Stimulated activated effector memory CD8-positive, alpha-beta T cell treated with anti-CD3 and anti-CD28 coated beads, Interleukin-12 subunit alpha, Interleukin-12 subunit beta, amount 100 ng/mL, for 72 hours (primary cell): Measurements from ENCODE around the gene DNAH8.

ENCODE experiments used
- ATAC-seq: fragments of 150-1000 bp; cut with Tn5 transposase; 2 replicates; pipeline ENCODE4 v1.10.0; 2021
- DNase-seq, 2 donors: peaks; one replicate each; pipeline ENCODE4 v3.0.0; 2021 to 2022; ENCODE audit warnings: low spot score in 2 of 2
- H3K27ac Mint-ChIP-seq: one replicate; pipeline ENCODE4 v1.8.0; 2022; ENCODE audit warnings: mild to moderate bottlenecking, mixed read lengths
- H3K36me3 Mint-ChIP-seq: one replicate; pipeline ENCODE4 v1.8.0; 2022; ENCODE audit warnings: mild to moderate bottlenecking, mixed read lengths
- H3K4me1 Mint-ChIP-seq: one replicate; pipeline ENCODE4 v1.8.0; 2022; ENCODE audit warnings: mixed read lengths
- H3K4me3 Mint-ChIP-seq: one replicate; pipeline ENCODE4 v1.8.0; 2022; ENCODE audit warnings: mild to moderate bottlenecking, mixed read lengths
- H3K9me3 Mint-ChIP-seq: one replicate; pipeline ENCODE4 v1.8.0; 2022; ENCODE audit warnings: mixed read lengths

DNAH8 gene

GRCh38 chr6:38760097-38760496 lies 45.0 kb downstream of the DNAH8 start:
- Mint-ChIP-seq H3K36me3 (no peaks in the 10 kb centered on the region), H3K4me3 (no peak overlapping the region), H3K9me3 (no peaks in the 10 kb centered on the region), H3K27ac (no peak overlapping the region), H3K4me1 (no peaks in the 10 kb centered on the region)
- no peak for ATAC-seq
- no peak for DNase-seq

GRCh38 chr6:38762848-38763247 lies 47.7 kb downstream of the DNAH8 start:
- no peak for ATAC-seq
- H3K36me3 Mint-ChIP-seq, result no peaks in the 10 kb centered on the region
- no peaks in the 10 kb centered on the region for H3K9me3 Mint-ChIP-seq
- H3K27ac Mint-ChIP-seq, result no peak overlapping the region
- DNase-seq, result no peak
- peaks cover 6% of the 10 kb centered on the region for H3K4me1 Mint-ChIP-seq
- H3K4me3 Mint-ChIP-seq, result no peak overlapping the region

GRCh38 chr6:38767560-38767959 lies 52.4 kb downstream of the DNAH8 start:
- H3K36me3 Mint-ChIP-seq, result no peaks in the 10 kb centered on the region
- no peak overlapping the region for H3K27ac Mint-ChIP-seq
- H3K9me3 Mint-ChIP-seq, result peaks cover 2% of the 10 kb centered on the region
- ATAC-seq (peak; percentile 64), DNase-seq (no peak)
- no peak overlapping the region for H3K4me3 Mint-ChIP-seq
- peaks cover 17% of the 10 kb centered on the region for H3K4me1 Mint-ChIP-seq

GRCh38 chr6:38773338-38773737 lies 58.2 kb downstream of the DNAH8 start:
- Mint-ChIP-seq H3K9me3 (peaks cover 2% of the 10 kb centered on the region), H3K4me3 (no peak overlapping the region), H3K36me3 (no peaks in the 10 kb centered on the region), H3K4me1 (peaks cover 16% of the 10 kb centered on the region), H3K27ac (no peak overlapping the region)
- ATAC-seq (peak; percentile 59), DNase-seq (peak; percentile 11 to 62)

GRCh38 chr6:38774929-38775707 lies 60.0 kb downstream of the DNAH8 start:
- no peaks in the 10 kb centered on the region for H3K36me3 Mint-ChIP-seq
- no peaks in the 10 kb centered on the region for H3K9me3 Mint-ChIP-seq
- H3K27ac Mint-ChIP-seq, result peak overlapping the region; percentile 10
- peaks cover 11% of the 10 kb centered on the region for H3K4me1 Mint-ChIP-seq
- ATAC-seq (peak; percentile 78), DNase-seq (no peak)
- no peak overlapping the region for H3K4me3 Mint-ChIP-seq

GRCh38 chr6:38775870-38776269 lies 60.8 kb downstream of the DNAH8 start:
- Mint-ChIP-seq H3K4me1 (peaks cover 11% of the 10 kb centered on the region), H3K9me3 (no peaks in the 10 kb centered on the region), H3K4me3 (no peak overlapping the region), H3K36me3 (no peaks in the 10 kb centered on the region), H3K27ac (no peak overlapping the region)
- DNase-seq (no peak), ATAC-seq (no peak)

- Mint-ChIP-seq H3K36me3 (no peaks in the 10 kb centered on the region), H3K4me1 (peaks cover 11% of the 10 kb centered on the region), H3K27ac (no peak overlapping the region), H3K4me3 (no peak overlapping the region), H3K9me3 (no peaks in the 10 kb centered on the region)
- ATAC-seq (peak; percentile 83), DNase-seq (no peak)
Observed at GRCh38 chr6:38776515-38776914, 61.4 kb downstream of the DNAH8 start.

- DNase-seq (no peak), ATAC-seq (no peak)
- H3K36me3 Mint-ChIP-seq, result no peaks in the 10 kb centered on the region
- no peak overlapping the region for H3K4me3 Mint-ChIP-seq
- H3K27ac Mint-ChIP-seq, result no peak overlapping the region
- H3K4me1 Mint-ChIP-seq, result peaks cover 5% of the 10 kb centered on the region
- H3K9me3 Mint-ChIP-seq, result no peaks in the 10 kb centered on the region
Observed at GRCh38 chr6:38779310-38780062, 64.4 kb downstream of the DNAH8 start.

GRCh38 chr6:38782616-38783015 lies 67.5 kb downstream of the DNAH8 start:
- Mint-ChIP-seq H3K9me3 (no peaks in the 10 kb centered on the region), H3K4me1 (no peaks in the 10 kb centered on the region), H3K4me3 (no peak overlapping the region), H3K36me3 (no peaks in the 10 kb centered on the region), H3K27ac (no peak overlapping the region)
- ATAC-seq, result no peak
- DNase-seq, result no peak

- H3K36me3 Mint-ChIP-seq, result no peaks in the 10 kb centered on the region
- no peaks in the 10 kb centered on the region for H3K9me3 Mint-ChIP-seq
- no peak overlapping the region for H3K27ac Mint-ChIP-seq
- H3K4me3 Mint-ChIP-seq, result no peak overlapping the region
- ATAC-seq (no peak), DNase-seq (no peak)
- H3K4me1 Mint-ChIP-seq, result no peaks in the 10 kb centered on the region
Observed at GRCh38 chr6:38783443-38784228, 68.5 kb downstream of the DNAH8 start.

GRCh38 chr6:38784506-38785235 lies 69.6 kb downstream of the DNAH8 start:
- DNase-seq (no peak), ATAC-seq (no peak)
- Mint-ChIP-seq H3K9me3 (no peaks in the 10 kb centered on the region), H3K27ac (no peak overlapping the region), H3K4me1 (no peaks in the 10 kb centered on the region), H3K36me3 (no peaks in the 10 kb centered on the region), H3K4me3 (no peak overlapping the region)

GRCh38 chr6:38786486-38786885 lies 71.4 kb downstream of the DNAH8 start:
- Mint-ChIP-seq H3K36me3 (no peaks in the 10 kb centered on the region), H3K27ac (no peak overlapping the region), H3K9me3 (no peaks in the 10 kb centered on the region), H3K4me3 (no peak overlapping the region), H3K4me1 (no peaks in the 10 kb centered on the region)
- no peak for DNase-seq
- ATAC-seq, result no peak

GRCh38 chr6:38789256-38789655 lies 74.1 kb downstream of the DNAH8 start:
- no peak overlapping the region for H3K27ac Mint-ChIP-seq
- H3K36me3 Mint-ChIP-seq, result no peaks in the 10 kb centered on the region
- ATAC-seq (no peak), DNase-seq (no peak)
- H3K4me1 Mint-ChIP-seq, result no peaks in the 10 kb centered on the region
- no peak overlapping the region for H3K4me3 Mint-ChIP-seq
- no peaks in the 10 kb centered on the region for H3K9me3 Mint-ChIP-seq

GRCh38 chr6:38792356-38792755 lies 77.2 kb downstream of the DNAH8 start:
- H3K9me3 Mint-ChIP-seq, result no peaks in the 10 kb centered on the region
- no peaks in the 10 kb centered on the region for H3K36me3 Mint-ChIP-seq
- H3K27ac Mint-ChIP-seq, result no peak overlapping the region
- no peak overlapping the region for H3K4me3 Mint-ChIP-seq
- ATAC-seq (no peak), DNase-seq (no peak)
- no peaks in the 10 kb centered on the region for H3K4me1 Mint-ChIP-seq

- ATAC-seq (no peak), DNase-seq (no peak)
- Mint-ChIP-seq H3K27ac (no peak overlapping the region), H3K36me3 (no peaks in the 10 kb centered on the region), H3K4me3 (no peak overlapping the region), H3K4me1 (no peaks in the 10 kb centered on the region), H3K9me3 (no peaks in the 10 kb centered on the region)
Observed at GRCh38 chr6:38794682-38795081, 79.6 kb downstream of the DNAH8 start.
